H1 (cell line): ENCODE data around the gene FMO4. TPM values are rescaled to one million over a fixed set of nuclear protein-coding genes. Genes with fewer than 3 reads are reported as not detected.

Source experiments
- POLR2AphosphoS5 ChIP-seq: IDR thresholded peaks from 2 replicates; pipeline ENCODE4 v1.6.1; 2011; ENCODE audit warnings: low read depth, low read length
- SP4 ChIP-seq: IDR thresholded peaks from 2 replicates; pipeline ENCODE4 v1.6.1; 2012; ENCODE audit warnings: low read length, inconsistent platforms
- TAF1 ChIP-seq: IDR thresholded peaks from 2 replicates; pipeline ENCODE4 v1.6.1; 2011; ENCODE audit warnings: mild to moderate bottlenecking, low read depth, low read length
- TCF12 ChIP-seq: IDR thresholded peaks from 2 replicates; pipeline ENCODE4 v1.6.1; 2011; ENCODE audit warnings: low read depth, mild to moderate bottlenecking, low read length
- polyA plus RNA-seq, 7 experiments: library from polyadenylated mRNA; depleted of rRNA in 3 of 7; stranded (reverse) in 5 of 7; unstranded in 2 of 7; fragments of >200 nt in 5 of 7; fragments of 200-250 nt in 2 of 7; gene quantifications; 1 replicate in 5 of 7; 2 replicates in 1 of 7; 4 replicates in 1 of 7; pipeline versions ENCODE4 v1.2.1 to v1.2.3, GENCODE V29; 2011 to 2013; ENCODE audit warnings: missing spikeins in 2 of 7, mixed read lengths in 2 of 7
- total RNA-seq: library from RNA; stranded (reverse); fragmentation: NEBNext Ultra II Directional; extraction: Animal tissue kit (Norgen Biotek cat#: 25700); gene quantifications from 2 replicates; pipeline ENCODE4 v1.2.1, GENCODE V29; 2021
- TF ChIP-seq, protein P1 (sequence below): IDR thresholded peaks from 2 replicates; pipeline ENCODE4 v1.6.1; 2012; ENCODE audit warnings: inconsistent platforms

Gene FMO4
- total and polyA plus RNA-seq, 2 of the 8 experiments (the other 6 are each of a cell fraction or from before 2014, with no cell fraction given), result 1.5 to 2.3 TPM

DNA sequence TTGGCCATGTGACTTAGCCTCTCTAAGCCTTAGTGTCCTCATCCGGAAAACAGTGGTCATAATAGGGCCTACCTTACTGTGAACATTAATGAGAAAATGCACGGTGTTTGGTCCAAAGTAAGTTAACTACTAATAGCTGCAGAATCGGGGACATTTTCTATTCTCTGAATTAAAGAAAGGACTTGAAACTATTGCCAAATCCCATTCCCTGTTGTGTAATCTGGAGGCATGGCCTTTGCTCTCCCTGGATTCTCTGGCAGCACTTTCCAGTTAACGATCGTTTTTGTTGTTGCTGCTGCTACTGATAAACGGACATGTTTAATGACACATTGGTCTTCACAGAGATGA, 30.5 kb downstream of the FMO4 start (continued):
- TF ChIP-seq TCF12, result no peak
- TF ChIP-seq SP4, result no peak
- TF ChIP-seq TAF1, result no peak
- TF ChIP-seq POLR2AphosphoS5, result no peak
- TF ChIP-seq, protein P1, sequence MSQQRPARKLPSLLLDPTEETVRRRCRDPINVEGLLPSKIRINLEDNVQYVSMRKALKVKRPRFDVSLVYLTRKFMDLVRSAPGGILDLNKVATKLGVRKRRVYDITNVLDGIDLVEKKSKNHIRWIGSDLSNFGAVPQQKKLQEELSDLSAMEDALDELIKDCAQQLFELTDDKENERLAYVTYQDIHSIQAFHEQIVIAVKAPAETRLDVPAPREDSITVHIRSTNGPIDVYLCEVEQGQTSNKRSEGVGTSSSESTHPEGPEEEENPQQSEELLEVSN, result no peak
